ENCODE data around the gene ASB18. TPM values are rescaled to one million over a fixed set of nuclear protein-coding genes. Genes with fewer than 3 reads are reported as not detected.
A peak's percentile ranks its signal among the peaks of the same experiment; 100 is the strongest.

The ASB18 gene
- total and polyA plus RNA-seq, 2 of the 8 experiments (the other 6 are each of a cell fraction or from before 2014, with no cell fraction given), result not detected

DNA sequence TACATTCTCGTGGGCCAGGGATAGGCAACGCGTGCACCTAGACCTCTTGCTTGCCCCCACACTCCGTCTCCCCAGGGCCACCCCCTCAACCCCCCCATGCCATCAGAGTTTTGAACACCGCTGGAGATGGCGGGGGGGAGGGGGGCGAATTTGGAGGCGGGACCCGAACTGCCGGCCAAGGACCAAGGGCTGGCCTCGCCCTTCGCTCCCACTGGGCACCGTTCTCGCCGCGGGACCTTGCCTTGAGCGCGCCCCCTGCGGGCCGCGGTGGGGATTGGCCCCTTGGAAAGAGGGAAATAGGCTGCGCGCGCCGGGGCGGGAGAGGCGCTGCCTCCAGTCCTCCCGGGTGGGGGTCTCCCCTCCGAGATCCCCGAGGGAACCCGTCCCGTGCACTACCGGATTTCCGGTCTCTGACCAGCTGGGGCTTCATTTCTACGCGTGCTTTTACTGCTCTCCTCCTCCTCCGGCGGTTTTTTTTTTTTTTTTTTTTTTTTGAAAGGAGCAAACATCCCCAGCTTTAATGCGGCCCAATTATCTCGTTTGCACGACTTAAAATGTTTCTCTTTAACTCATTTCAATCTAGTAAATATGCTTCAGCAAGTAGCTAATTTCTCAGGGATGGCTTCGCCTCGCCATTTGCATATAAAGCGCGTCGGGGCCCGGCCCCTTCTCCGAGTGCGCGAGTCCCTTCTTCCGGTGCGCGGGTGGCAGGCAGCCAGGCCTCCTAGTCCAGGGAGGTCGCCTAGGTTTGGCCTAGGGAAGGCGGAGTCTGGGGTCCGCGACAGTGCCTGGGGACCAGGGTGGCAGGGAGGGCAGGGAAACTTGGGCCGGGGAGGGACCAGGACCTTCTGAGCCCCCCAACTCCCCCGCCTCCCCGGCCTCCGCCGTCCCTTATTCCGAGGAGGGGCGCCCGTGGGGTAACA, 86.0 kb downstream of the ASB18 start (continued):
- TF ChIP-seq, protein P1, sequence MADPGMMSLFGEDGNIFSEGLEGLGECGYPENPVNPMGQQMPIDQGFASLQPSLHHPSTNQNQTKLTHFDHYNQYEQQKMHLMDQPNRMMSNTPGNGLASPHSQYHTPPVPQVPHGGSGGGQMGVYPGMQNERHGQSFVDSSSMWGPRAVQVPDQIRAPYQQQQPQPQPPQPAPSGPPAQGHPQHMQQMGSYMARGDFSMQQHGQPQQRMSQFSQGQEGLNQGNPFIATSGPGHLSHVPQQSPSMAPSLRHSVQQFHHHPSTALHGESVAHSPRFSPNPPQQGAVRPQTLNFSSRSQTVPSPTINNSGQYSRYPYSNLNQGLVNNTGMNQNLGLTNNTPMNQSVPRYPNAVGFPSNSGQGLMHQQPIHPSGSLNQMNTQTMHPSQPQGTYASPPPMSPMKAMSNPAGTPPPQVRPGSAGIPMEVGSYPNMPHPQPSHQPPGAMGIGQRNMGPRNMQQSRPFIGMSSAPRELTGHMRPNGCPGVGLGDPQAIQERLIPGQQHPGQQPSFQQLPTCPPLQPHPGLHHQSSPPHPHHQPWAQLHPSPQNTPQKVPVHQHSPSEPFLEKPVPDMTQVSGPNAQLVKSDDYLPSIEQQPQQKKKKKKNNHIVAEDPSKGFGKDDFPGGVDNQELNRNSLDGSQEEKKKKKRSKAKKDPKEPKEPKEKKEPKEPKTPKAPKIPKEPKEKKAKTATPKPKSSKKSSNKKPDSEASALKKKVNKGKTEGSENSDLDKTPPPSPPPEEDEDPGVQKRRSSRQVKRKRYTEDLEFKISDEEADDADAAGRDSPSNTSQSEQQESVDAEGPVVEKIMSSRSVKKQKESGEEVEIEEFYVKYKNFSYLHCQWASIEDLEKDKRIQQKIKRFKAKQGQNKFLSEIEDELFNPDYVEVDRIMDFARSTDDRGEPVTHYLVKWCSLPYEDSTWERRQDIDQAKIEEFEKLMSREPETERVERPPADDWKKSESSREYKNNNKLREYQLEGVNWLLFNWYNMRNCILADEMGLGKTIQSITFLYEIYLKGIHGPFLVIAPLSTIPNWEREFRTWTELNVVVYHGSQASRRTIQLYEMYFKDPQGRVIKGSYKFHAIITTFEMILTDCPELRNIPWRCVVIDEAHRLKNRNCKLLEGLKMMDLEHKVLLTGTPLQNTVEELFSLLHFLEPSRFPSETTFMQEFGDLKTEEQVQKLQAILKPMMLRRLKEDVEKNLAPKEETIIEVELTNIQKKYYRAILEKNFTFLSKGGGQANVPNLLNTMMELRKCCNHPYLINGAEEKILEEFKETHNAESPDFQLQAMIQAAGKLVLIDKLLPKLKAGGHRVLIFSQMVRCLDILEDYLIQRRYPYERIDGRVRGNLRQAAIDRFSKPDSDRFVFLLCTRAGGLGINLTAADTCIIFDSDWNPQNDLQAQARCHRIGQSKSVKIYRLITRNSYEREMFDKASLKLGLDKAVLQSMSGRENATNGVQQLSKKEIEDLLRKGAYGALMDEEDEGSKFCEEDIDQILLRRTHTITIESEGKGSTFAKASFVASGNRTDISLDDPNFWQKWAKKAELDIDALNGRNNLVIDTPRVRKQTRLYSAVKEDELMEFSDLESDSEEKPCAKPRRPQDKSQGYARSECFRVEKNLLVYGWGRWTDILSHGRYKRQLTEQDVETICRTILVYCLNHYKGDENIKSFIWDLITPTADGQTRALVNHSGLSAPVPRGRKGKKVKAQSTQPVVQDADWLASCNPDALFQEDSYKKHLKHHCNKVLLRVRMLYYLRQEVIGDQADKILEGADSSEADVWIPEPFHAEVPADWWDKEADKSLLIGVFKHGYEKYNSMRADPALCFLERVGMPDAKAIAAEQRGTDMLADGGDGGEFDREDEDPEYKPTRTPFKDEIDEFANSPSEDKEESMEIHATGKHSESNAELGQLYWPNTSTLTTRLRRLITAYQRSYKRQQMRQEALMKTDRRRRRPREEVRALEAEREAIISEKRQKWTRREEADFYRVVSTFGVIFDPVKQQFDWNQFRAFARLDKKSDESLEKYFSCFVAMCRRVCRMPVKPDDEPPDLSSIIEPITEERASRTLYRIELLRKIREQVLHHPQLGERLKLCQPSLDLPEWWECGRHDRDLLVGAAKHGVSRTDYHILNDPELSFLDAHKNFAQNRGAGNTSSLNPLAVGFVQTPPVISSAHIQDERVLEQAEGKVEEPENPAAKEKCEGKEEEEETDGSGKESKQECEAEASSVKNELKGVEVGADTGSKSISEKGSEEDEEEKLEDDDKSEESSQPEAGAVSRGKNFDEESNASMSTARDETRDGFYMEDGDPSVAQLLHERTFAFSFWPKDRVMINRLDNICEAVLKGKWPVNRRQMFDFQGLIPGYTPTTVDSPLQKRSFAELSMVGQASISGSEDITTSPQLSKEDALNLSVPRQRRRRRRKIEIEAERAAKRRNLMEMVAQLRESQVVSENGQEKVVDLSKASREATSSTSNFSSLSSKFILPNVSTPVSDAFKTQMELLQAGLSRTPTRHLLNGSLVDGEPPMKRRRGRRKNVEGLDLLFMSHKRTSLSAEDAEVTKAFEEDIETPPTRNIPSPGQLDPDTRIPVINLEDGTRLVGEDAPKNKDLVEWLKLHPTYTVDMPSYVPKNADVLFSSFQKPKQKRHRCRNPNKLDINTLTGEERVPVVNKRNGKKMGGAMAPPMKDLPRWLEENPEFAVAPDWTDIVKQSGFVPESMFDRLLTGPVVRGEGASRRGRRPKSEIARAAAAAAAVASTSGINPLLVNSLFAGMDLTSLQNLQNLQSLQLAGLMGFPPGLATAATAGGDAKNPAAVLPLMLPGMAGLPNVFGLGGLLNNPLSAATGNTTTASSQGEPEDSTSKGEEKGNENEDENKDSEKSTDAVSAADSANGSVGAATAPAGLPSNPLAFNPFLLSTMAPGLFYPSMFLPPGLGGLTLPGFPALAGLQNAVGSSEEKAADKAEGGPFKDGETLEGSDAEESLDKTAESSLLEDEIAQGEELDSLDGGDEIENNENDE (IDR thresholded peaks at IDR 0.05; ENCODE audit: insufficient replicate concordance, low read length), result no peak
- TF ChIP-seq KDM5A (IDR thresholded peaks at IDR 0.05; ENCODE audit: low read length), result no peak
- peak; percentile 42 for TF ChIP-seq KDM4A (IDR thresholded peaks at IDR 0.05; ENCODE audit: low read depth, low read length, severe bottlenecking)
- no peak for TF ChIP-seq RFX5 (IDR thresholded peaks at IDR 0.05; ENCODE audit: borderline replicate concordance, low read depth, low read length)
- TF ChIP-seq FOSL1 (IDR thresholded peaks at IDR 0.05; ENCODE audit: insufficient read depth, low read depth, low read length), result no peak
- TF ChIP-seq SP4 (IDR thresholded peaks at IDR 0.05; ENCODE audit: low read length), result no peak
- TF ChIP-seq CHD1 (IDR thresholded peaks at IDR 0.05; ENCODE audit: low read depth, low read length), result no peak
- TF ChIP-seq, protein P2, sequence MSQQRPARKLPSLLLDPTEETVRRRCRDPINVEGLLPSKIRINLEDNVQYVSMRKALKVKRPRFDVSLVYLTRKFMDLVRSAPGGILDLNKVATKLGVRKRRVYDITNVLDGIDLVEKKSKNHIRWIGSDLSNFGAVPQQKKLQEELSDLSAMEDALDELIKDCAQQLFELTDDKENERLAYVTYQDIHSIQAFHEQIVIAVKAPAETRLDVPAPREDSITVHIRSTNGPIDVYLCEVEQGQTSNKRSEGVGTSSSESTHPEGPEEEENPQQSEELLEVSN (IDR thresholded peaks at IDR 0.05), result no peak
- TF ChIP-seq JUN (IDR thresholded peaks at IDR 0.05; ENCODE audit: low read depth, low read length), result no peak

Measured in H1 (cell line).